ENCODE results near the gene SNAP23.

Gene SNAP23

GRCh38 chr15:42510258-42511006 is 15.0 kb downstream of the SNAP23 start:
- no peak for TF ChIP-seq CTCF (IDR thresholded peaks at IDR 0.05; ENCODE audit: poor library complexity, severe bottlenecking)
- peaks cover 25% of the 10 kb centered on the region for H3K36me3 ChIP-seq (ENCODE audit: low read depth)

DNA sequence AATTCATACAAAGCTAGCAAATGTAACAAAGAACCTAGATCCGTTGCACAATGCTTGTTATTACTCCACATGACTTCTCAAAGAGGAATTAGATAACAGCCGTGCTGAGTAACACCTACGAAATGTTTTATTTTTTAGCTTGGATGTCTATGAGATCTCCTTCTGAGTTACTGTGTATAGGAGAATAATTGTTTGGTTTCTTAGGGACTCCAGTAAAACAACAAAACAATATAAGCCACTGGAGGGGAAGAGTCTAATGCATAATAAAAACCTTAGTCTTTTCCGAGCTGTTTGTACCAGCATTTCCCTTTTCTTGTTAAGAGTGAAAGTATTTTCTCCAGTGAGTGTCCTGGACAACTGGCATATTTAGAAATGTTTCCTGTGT is 15.6 kb downstream of the SNAP23 start:
- H3K9me3 ChIP-seq (ENCODE audit: severe bottlenecking): no peaks in the 10 kb centered on the region
- H3K27me3 ChIP-seq (ENCODE audit: insufficient read depth, poor library complexity, severe bottlenecking): no peaks in the 10 kb centered on the region
- no peak for TF ChIP-seq CTCF (IDR thresholded peaks at IDR 0.05; ENCODE audit: poor library complexity, severe bottlenecking)
- H3K4me1 ChIP-seq (ENCODE audit: insufficient read depth, poor library complexity, severe bottlenecking): peaks cover 10% of the 10 kb centered on the region
- H3K36me3 ChIP-seq (ENCODE audit: low read depth): peaks cover 31% of the 10 kb centered on the region
- no peak for DNase-seq (ENCODE audit: low spot score)
- H3K4me3 ChIP-seq (ENCODE audit: severe bottlenecking): no peak overlapping the region
- peak overlapping the region; percentile 13 for H3K27ac ChIP-seq (ENCODE audit: poor library complexity, severe bottlenecking)
- ATAC-seq (ENCODE audit: low read depth): peak; percentile 87

More at GRCh38 chr15:42510258-42511006, 15.0 kb downstream of the SNAP23 start:
- ATAC-seq (ENCODE audit: low read depth) (peak; percentile 32; the same call in 2 of the 3 replicates), DNase-seq (ENCODE audit: low spot score) (no peak)
- Histone ChIP-seq H3K27me3 (ENCODE audit: insufficient read depth, poor library complexity, severe bottlenecking) (no peaks in the 10 kb centered on the region), H3K4me3 (ENCODE audit: severe bottlenecking) (no peak overlapping the region), H3K4me1 (ENCODE audit: insufficient read depth, poor library complexity, severe bottlenecking) (peaks cover 10% of the 10 kb centered on the region), H3K27ac (ENCODE audit: poor library complexity, severe bottlenecking) (peak overlapping the region; percentile 13), H3K9me3 (ENCODE audit: severe bottlenecking) (no peaks in the 10 kb centered on the region)

- Histone ChIP-seq H3K4me3 (ENCODE audit: severe bottlenecking) (no peak overlapping the region), H3K4me1 (ENCODE audit: insufficient read depth, poor library complexity, severe bottlenecking) (no peaks in the 10 kb centered on the region), H3K9me3 (ENCODE audit: severe bottlenecking) (no peaks in the 10 kb centered on the region), H3K36me3 (ENCODE audit: low read depth) (peaks cover 70% of the 10 kb centered on the region), H3K27me3 (ENCODE audit: insufficient read depth, poor library complexity, severe bottlenecking) (no peaks in the 10 kb centered on the region), H3K27ac (ENCODE audit: poor library complexity, severe bottlenecking) (no peak overlapping the region)
- no peak for ATAC-seq (ENCODE audit: low read depth)
- no peak for TF ChIP-seq CTCF (IDR thresholded peaks at IDR 0.05; ENCODE audit: poor library complexity, severe bottlenecking)
- no peak for DNase-seq (ENCODE audit: low spot score)
Observed at GRCh38 chr15:42523331-42523730, 27.9 kb downstream of the SNAP23 start.

GRCh38 chr15:42528970-42529369 is 33.5 kb downstream of the SNAP23 start:
- no peak for TF ChIP-seq CTCF (IDR thresholded peaks at IDR 0.05; ENCODE audit: poor library complexity, severe bottlenecking)
- Histone ChIP-seq H3K27ac (ENCODE audit: poor library complexity, severe bottlenecking) (no peak overlapping the region), H3K36me3 (ENCODE audit: low read depth) (peaks cover 67% of the 10 kb centered on the region), H3K4me1 (ENCODE audit: insufficient read depth, poor library complexity, severe bottlenecking) (no peaks in the 10 kb centered on the region), H3K27me3 (ENCODE audit: insufficient read depth, poor library complexity, severe bottlenecking) (no peaks in the 10 kb centered on the region), H3K4me3 (ENCODE audit: severe bottlenecking) (no peak overlapping the region), H3K9me3 (ENCODE audit: severe bottlenecking) (no peaks in the 10 kb centered on the region)
- no peak for DNase-seq (ENCODE audit: low spot score)
- no peak for ATAC-seq (ENCODE audit: low read depth)

GRCh38 chr15:42533246-42533645 is 37.8 kb downstream of the SNAP23 start:
- ATAC-seq (ENCODE audit: low read depth): no peak

More at GRCh38 chr15:42533246-42533645, 37.8 kb downstream of the SNAP23 start:
- Histone ChIP-seq H3K9me3 (ENCODE audit: severe bottlenecking) (no peaks in the 10 kb centered on the region), H3K36me3 (ENCODE audit: low read depth) (peaks cover 69% of the 10 kb centered on the region), H3K27ac (ENCODE audit: poor library complexity, severe bottlenecking) (no peak overlapping the region), H3K27me3 (ENCODE audit: insufficient read depth, poor library complexity, severe bottlenecking) (no peaks in the 10 kb centered on the region), H3K4me1 (ENCODE audit: insufficient read depth, poor library complexity, severe bottlenecking) (no peaks in the 10 kb centered on the region), H3K4me3 (ENCODE audit: severe bottlenecking) (no peak overlapping the region)
- DNase-seq (ENCODE audit: low spot score): no peak
- no peak for TF ChIP-seq CTCF (IDR thresholded peaks at IDR 0.05; ENCODE audit: poor library complexity, severe bottlenecking)

Measured in RWPE2 (cell line).